Caco-2 (cell line): ENCODE data around the gene ZNF483. TPM values are rescaled to one million over a fixed set of nuclear protein-coding genes. Genes with fewer than 3 reads are reported as not detected.

Experiments
- BruUV-seq: library from RNA; stranded (reverse); fragments of 400-500 nt; replicated peaks from 2 replicates; lab custom pipeline; 2021; lab: Mats Ljungman, UMichigan
- CTCF ChIA-PET: fragments of 300-600 bp; sonication (Branson Sonifier 250); formaldehyde crosslinking; loops from one replicate; lab custom pipeline; 2022; ENCODE audit warnings: antibody characterized with exemption; lab: Charles Lee
- POLR2A ChIA-PET: fragments of 300-600 bp; sonication (Branson Sonifier 250); formaldehyde crosslinking; loops from one replicate; lab custom pipeline; 2022; ENCODE audit warnings: antibody characterized with exemption; lab: Charles Lee
- DNase-seq, 2 experiments: peaks; one replicate each; pipeline versions ENCODE4 v3.0.0 to v3.0.0-alpha.2; 2020 to 2022
- H3K27me3 ChIP-seq: replicated peaks from 2 replicates; pipeline ENCODE4 v1.6.0; 2011; ENCODE audit warnings: low read length; ENCODE audit not compliant: control insufficient read depth, insufficient read depth
- H3K36me3 ChIP-seq: 2 replicates; pipeline ENCODE4 v1.5.1; 2011; ENCODE audit warnings: low read length; ENCODE audit not compliant: control insufficient read depth, insufficient read depth
- H3K4me1 ChIP-seq: fragments of 250-450 bp; sonication (Bioruptor Pico); 2 replicates; pipeline ENCODE4 v1.5.1; 2020; ENCODE audit warnings: mild to moderate bottlenecking
- H3K4me3 ChIP-seq: 2 replicates; pipeline ENCODE4 v1.5.1; 2011; ENCODE audit warnings: low read depth, mild to moderate bottlenecking, control low read depth, low read length
- H3K9me3 ChIP-seq: fragments of 250-450 bp; sonication (Bioruptor Pico); 2 replicates; pipeline ENCODE4 v1.5.1; 2020; ENCODE audit warnings: mild to moderate bottlenecking, moderate library complexity
- H3K27ac Mint-ChIP-seq: one replicate; pipeline ENCODE4 v1.8.0; 2022; ENCODE audit warnings: mixed read lengths; ENCODE audit not compliant: unreplicated experiment
- H3K27me3 Mint-ChIP-seq: one replicate; pipeline ENCODE4 v1.8.0; 2022; ENCODE audit warnings: mixed read lengths; ENCODE audit not compliant: insufficient read depth, unreplicated experiment
- H3K36me3 Mint-ChIP-seq: one replicate; pipeline ENCODE4 v1.8.0; 2022; ENCODE audit warnings: mild to moderate bottlenecking, mixed read lengths; ENCODE audit not compliant: insufficient read depth, unreplicated experiment
- H3K4me1 Mint-ChIP-seq: one replicate; pipeline ENCODE4 v1.8.0; 2022; ENCODE audit warnings: low read depth, mixed read lengths; ENCODE audit not compliant: unreplicated experiment
- H3K4me3 Mint-ChIP-seq: one replicate; pipeline ENCODE4 v1.8.0; 2022; ENCODE audit warnings: mild to moderate bottlenecking, moderate library complexity, mixed read lengths; ENCODE audit not compliant: unreplicated experiment
- H3K9me3 Mint-ChIP-seq: one replicate; pipeline ENCODE4 v1.8.0; 2022; ENCODE audit warnings: mixed read lengths; ENCODE audit not compliant: unreplicated experiment
- CTCF ChIP-seq, 2 experiments: fragments of 200-600 bp in 1 of 2; IDR thresholded peaks; 1 replicate in 1 of 2; 2 replicates in 1 of 2; pipeline versions ENCODE4 v1.5.1 to v1.8.0; 2011 to 2022; ENCODE audit warnings: antibody characterized with exemption in 1 of 2, control low read depth in 1 of 2, inconsistent platforms in 1 of 2, low read depth in 1 of 2, low read length in 1 of 2, mild to moderate bottlenecking in 1 of 2, moderate library complexity in 1 of 2; ENCODE audit not compliant: insufficient read depth in 1 of 2, severe bottlenecking in 1 of 2, unreplicated experiment in 1 of 2
- intact Hi-C: fragments of 100-400 bp; cut with micrococcal nuclease; formaldehyde crosslinking; loops from one replicate; pipeline ENCODE4 v1.10.0; 2022; ENCODE audit not compliant: unreplicated experiment
- total RNA-seq: library from RNA; stranded (reverse); gene quantifications from 2 replicates; pipeline ENCODE4 v1.2.3, GENCODE V29; 2022

Gene ZNF483
- total RNA-seq, 1 experiment from 2014 or later, result not detected

- POLR2A ChIA-PET, result no interaction called here
- peaks cover 31% of the 10 kb centered on the region for H3K9me3 Mint-ChIP-seq
- intact Hi-C loops, result no loop called here
- H3K27me3 ChIP-seq, result no peaks in the 10 kb centered on the region
- H3K36me3 ChIP-seq, result peaks cover 11% of the 10 kb centered on the region
- H3K4me3 Mint-ChIP-seq, result no peak overlapping the region
- H3K4me1 Mint-ChIP-seq, result no peaks in the 10 kb centered on the region
- peaks cover 19% of the 10 kb centered on the region for H3K9me3 ChIP-seq
- no peaks in the 10 kb centered on the region for H3K4me1 ChIP-seq
- H3K27ac Mint-ChIP-seq, result no peak overlapping the region
- H3K36me3 Mint-ChIP-seq, result peaks cover 56% of the 10 kb centered on the region
- no TSS peak for BruUV-seq
- no peak for TF ChIP-seq CTCF (IDR thresholded peaks at IDR 0.05; ENCODE audit: insufficient read depth in 1 of 2, low read depth in 1 of 2, low read length in 1 of 2, severe bottlenecking in 1 of 2, unreplicated experiment in 1 of 2)
- H3K27me3 Mint-ChIP-seq, result no peaks in the 10 kb centered on the region
- no peak overlapping the region for H3K4me3 ChIP-seq
- no peak for DNase-seq
- CTCF ChIA-PET, result no interaction called here
Measured at GRCh38 chr9:111572950-111573604, 48.1 kb downstream of the ZNF483 start.

DNA sequence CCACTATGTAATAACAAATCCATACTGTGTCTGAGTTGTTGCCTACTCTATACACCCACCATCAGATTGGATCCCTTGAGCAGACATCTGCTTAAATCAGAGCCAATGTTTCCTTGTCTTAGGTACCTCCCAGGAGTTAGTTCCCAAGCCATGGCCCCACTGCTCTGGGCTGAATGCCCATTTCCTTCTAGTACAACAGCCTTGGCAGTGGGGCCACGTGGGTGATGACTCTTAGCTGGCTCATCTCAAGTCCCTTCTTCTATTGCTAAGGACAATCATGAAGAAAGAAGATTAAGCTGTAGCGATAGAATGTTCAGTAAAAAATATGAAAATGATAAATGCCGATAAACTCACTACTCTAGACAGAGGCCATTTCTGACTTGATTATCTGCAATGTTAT, 57.9 kb downstream of the ZNF483 start:
- Histone ChIP-seq H3K4me1 (no peaks in the 10 kb centered on the region), H3K27me3 (no peaks in the 10 kb centered on the region), H3K9me3 (no peaks in the 10 kb centered on the region), H3K4me3 (no peak overlapping the region), H3K36me3 (no peaks in the 10 kb centered on the region; the same call in 1 of the 2 replicates)
- intact Hi-C loops, result no loop called here
- ChIA-PET CTCF (no interaction called here), POLR2A (no interaction called here)
- Mint-ChIP-seq H3K27me3 (no peaks in the 10 kb centered on the region), H3K4me3 (no peak overlapping the region), H3K9me3 (no peaks in the 10 kb centered on the region), H3K36me3 (peaks cover 9% of the 10 kb centered on the region), H3K4me1 (no peaks in the 10 kb centered on the region), H3K27ac (no peak overlapping the region)
- TF ChIP-seq CTCF (IDR thresholded peaks at IDR 0.05; ENCODE audit: insufficient read depth in 1 of 2, low read depth in 1 of 2, low read length in 1 of 2, severe bottlenecking in 1 of 2, unreplicated experiment in 1 of 2), result no peak
- no peak for DNase-seq
- BruUV-seq, result no TSS peak

- ChIA-PET POLR2A (no interaction called here), CTCF (no interaction called here)
- Histone ChIP-seq H3K4me1 (no peaks in the 10 kb centered on the region), H3K4me3 (no peak overlapping the region), H3K36me3 (no peaks in the 10 kb centered on the region; the same call in 1 of the 2 replicates), H3K27me3 (no peaks in the 10 kb centered on the region), H3K9me3 (no peaks in the 10 kb centered on the region)
- H3K36me3 Mint-ChIP-seq, result no peaks in the 10 kb centered on the region
- no peak for TF ChIP-seq CTCF (IDR thresholded peaks at IDR 0.05; ENCODE audit: insufficient read depth in 1 of 2, low read depth in 1 of 2, low read length in 1 of 2, severe bottlenecking in 1 of 2, unreplicated experiment in 1 of 2)
- no TSS peak for BruUV-seq
- H3K4me1 Mint-ChIP-seq, result no peaks in the 10 kb centered on the region
- no peak overlapping the region for H3K4me3 Mint-ChIP-seq
- no peak overlapping the region for H3K27ac Mint-ChIP-seq
- H3K9me3 Mint-ChIP-seq, result no peaks in the 10 kb centered on the region
- no peak for DNase-seq
- no peaks in the 10 kb centered on the region for H3K27me3 Mint-ChIP-seq
- intact Hi-C loops, result no loop called here
Measured at GRCh38 chr9:111586378-111586777, 61.4 kb downstream of the ZNF483 start.
